HG02840 (cell line): ENCODE results near the gene PRAMEF27.
"Not testable (repeated sequence)": the region's sequence is repeated elsewhere in the genome, so short reads cannot be mapped to it uniquely, and the experiment has no call there.

Source experiments
- ATAC-seq: cut with Tn5 transposase; IDR thresholded peaks from one replicate; pipeline ENCODE4 v1.9.1; 2021; ENCODE audit warnings: mild to moderate bottlenecking, moderate library complexity, moderate number of reproducible peaks; ENCODE audit not compliant: unreplicated experiment, low FRiP score

PRAMEF27 gene

GRCh38 chr1:13056475-13056874 lies at the start of gene PRAMEF27:
TSS of gene PRAMEF27 (minus strand) at chr1:13056575. CDS start at chr1:13053659, 2,916 bp downstream.
- ATAC-seq: not testable (repeated sequence)

GRCh38 chr1:13070474-13070873 lies 14.1 kb upstream of the PRAMEF27 start, which contains the start of gene PRAMEF25:
TSS of gene PRAMEF25 (plus strand) at chr1:13070774. CDS start at chr1:13073694, 2,920 bp downstream.
- ATAC-seq: not testable (repeated sequence)

- ATAC-seq: not testable (repeated sequence)
Measured at GRCh38 chr1:13019846-13020245, 36.5 kb downstream of the PRAMEF27 start.

- ATAC-seq: not testable (repeated sequence)
Measured at GRCh38 chr1:13011932-13012331, 44.4 kb downstream of the PRAMEF27 start.

GRCh38 chr1:13009348-13009747 lies 47.0 kb downstream of the PRAMEF27 start:
- ATAC-seq: not testable (repeated sequence)

GRCh38 chr1:13005732-13006131 lies 50.6 kb downstream of the PRAMEF27 start:
- ATAC-seq: not testable (repeated sequence)
